Measurements from ENCODE around the gene FFAR1.
"Not testable (repeated sequence)": the region's sequence is repeated elsewhere in the genome, so short reads cannot be mapped to it uniquely, and the experiment has no call there.

- not testable (repeated sequence) for TF ChIP-seq CTCF (IDR thresholded peaks at IDR 0.05; ENCODE audit: extremely low read depth in 1 of 2, insufficient read depth in 1 of 2, low read depth in 1 of 2, low read length in 2 of 2); EZH2 (IDR thresholded peaks at IDR 0.05; ENCODE audit: borderline replicate concordance, low read depth, low read length, severe bottlenecking); POLR2A (IDR thresholded peaks at IDR 0.05; ENCODE audit: low read depth, low read length); JUN (IDR thresholded peaks at IDR 0.05; ENCODE audit: borderline replicate concordance, insufficient read depth, insufficient read length, low read depth)
Observed at GRCh38 chr19:35379545-35379944, 31.8 kb downstream of the FFAR1 start.
